Suprapubic skin (tissue), 4 donors: ENCODE data around the gene MSRB1.

Experiments used
- CTCF ChIP-seq, 2 donors: fragments of 200-600 bp in 1 of 2; fragments of 450-650 bp in 1 of 2; sonication (generic) in 1 of 2; IDR thresholded peaks; one replicate each; pipeline ENCODE4 v1.5.1; 2016 to 2019; ENCODE audit warnings: antibody characterized with exemption in 2 of 2, mild to moderate bottlenecking in 1 of 2, moderate library complexity in 1 of 2
- EP300 ChIP-seq: sonication (generic); formaldehyde crosslinking; IDR thresholded peaks from one replicate; pipeline ENCODE4 v1.6.1; 2017; ENCODE audit warnings: antibody characterized with exemption
- POLR2AphosphoS5 ChIP-seq, 3 donors: sonication (generic); formaldehyde crosslinking; IDR thresholded peaks; one replicate each; pipeline ENCODE4 v1.6.1; 2017; ENCODE audit warnings: antibody characterized with exemption in 3 of 3

DNA sequence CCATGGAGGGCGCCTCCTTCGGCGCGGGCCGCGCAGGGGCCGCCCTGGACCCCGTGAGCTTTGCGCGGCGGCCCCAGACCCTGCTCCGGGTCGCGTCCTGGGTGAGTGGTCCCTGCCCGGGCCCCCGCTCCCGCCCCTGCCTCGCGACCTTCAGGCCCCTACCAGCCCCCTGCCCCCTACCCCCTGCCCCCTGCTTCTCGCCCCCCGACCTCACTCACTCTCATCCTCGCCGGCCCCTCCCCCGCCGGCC is 47.0 kb upstream of the MSRB1 start:
- TF ChIP-seq EP300 (no peak), POLR2AphosphoS5 (IDR thresholded peaks at IDR 0.05) (no peak), CTCF (IDR thresholded peaks at IDR 0.05) (no peak)
